IPS-20b (cell line): Measurements from ENCODE around the gene SARNP.

Source experiments
- H3K27ac ChIP-seq: one replicate; pipeline ENCODE4 v1.5.1; 2013; ENCODE audit warnings: low read length
- H3K27me3 ChIP-seq: 2 replicates; pipeline ENCODE4 v1.6.1; 2013; ENCODE audit warnings: mild to moderate bottlenecking, low read length, inconsistent platforms; ENCODE audit not compliant: insufficient read depth
- H3K36me3 ChIP-seq: 2 replicates; pipeline ENCODE4 v1.6.1; 2013; ENCODE audit warnings: low read depth, mild to moderate bottlenecking, inconsistent platforms, low read length, moderate library complexity; ENCODE audit not compliant: insufficient read depth
- H3K4me1 ChIP-seq: 2 replicates; pipeline ENCODE4 v1.6.1; 2013; ENCODE audit warnings: mild to moderate bottlenecking, control low read depth, inconsistent platforms, low read length, moderate library complexity; ENCODE audit not compliant: insufficient read depth
- H3K4me3 ChIP-seq: 2 replicates; pipeline ENCODE4 v1.5.1; 2013; ENCODE audit warnings: mild to moderate bottlenecking, low read length, inconsistent platforms
- H3K9ac ChIP-seq: 2 replicates; pipeline ENCODE4 v1.6.1; 2013; ENCODE audit warnings: low read depth, mild to moderate bottlenecking, inconsistent platforms, low read length, moderate library complexity
- H3K9me3 ChIP-seq: 2 replicates; pipeline ENCODE4 v1.6.1; 2013; ENCODE audit warnings: mild to moderate bottlenecking, low read depth, low read length, inconsistent platforms; ENCODE audit not compliant: insufficient read depth

Gene SARNP

DNA sequence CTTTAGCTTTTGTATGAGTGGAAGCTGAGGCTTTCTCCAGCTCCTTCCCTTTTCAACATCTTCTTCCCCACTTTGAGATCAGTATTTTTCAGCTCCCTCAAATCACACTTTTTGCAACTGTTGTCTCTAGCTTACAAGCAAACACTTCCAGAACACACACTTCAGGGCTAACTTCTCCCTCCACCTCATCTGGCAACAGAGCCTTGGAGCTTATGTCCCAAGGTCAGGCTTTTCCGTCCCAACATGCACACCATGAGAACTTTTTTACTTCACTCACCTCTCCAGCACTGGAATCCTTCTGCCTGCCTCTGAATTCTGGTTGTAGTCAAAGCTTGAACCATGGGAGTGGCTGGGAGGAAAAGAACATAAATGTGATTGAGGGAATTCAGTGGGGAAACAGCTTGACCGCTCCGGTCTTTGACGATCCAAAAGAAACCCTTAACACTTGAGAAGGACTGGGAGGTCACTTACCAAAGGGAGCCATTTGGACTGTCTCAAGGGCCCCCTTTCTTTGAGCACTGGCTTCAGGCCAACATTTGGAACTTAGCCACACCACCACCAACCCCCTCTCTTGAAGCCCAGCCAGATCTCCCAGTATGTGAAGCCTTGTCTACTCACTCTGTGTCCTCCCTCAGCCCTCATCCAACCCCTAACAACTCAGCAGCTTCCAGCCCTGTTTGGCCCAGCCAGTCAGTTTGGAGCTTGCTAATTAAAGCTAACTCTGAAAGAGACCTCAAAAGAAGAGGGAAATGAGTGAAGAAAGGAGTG is 105.6 kb downstream of the SARNP start:
- H3K36me3 ChIP-seq = no peaks in the 10 kb centered on the region
- H3K27ac ChIP-seq = no peak overlapping the region
- H3K27me3 ChIP-seq = peaks cover 29% of the 10 kb centered on the region
- no peak overlapping the region for H3K4me3 ChIP-seq
- no peaks in the 10 kb centered on the region for H3K9me3 ChIP-seq
- no peak overlapping the region for H3K9ac ChIP-seq
- peaks cover 16% of the 10 kb centered on the region; the same call in 1 of the 2 replicates for H3K4me1 ChIP-seq

DNA sequence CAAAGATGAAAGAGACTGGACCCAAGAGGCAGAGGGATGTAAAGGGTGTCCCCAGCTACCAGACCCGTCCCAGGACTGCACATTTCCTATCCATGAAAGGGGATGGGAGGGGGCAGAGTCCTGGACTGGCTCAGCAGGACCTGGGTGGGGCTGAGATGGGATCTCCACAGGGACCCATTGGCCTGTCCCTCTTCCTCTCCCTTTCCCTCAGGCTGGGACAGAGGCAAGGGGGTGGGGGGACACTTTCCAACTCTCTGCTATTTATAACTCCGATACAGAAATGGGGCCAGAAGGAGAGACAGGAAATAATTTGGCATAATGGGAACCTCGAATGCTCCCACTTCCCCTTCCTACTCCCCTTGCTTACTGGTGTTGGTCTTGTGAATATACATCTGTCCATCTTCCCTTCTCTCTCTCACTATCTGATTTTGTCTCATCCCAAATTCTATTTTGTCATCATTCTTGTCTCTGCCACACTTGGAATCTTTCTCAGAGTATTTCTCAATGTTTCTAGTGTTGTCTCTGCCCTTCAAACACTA is 108.8 kb downstream of the SARNP start:
- peaks cover 26% of the 10 kb centered on the region for H3K4me1 ChIP-seq
- H3K4me3 ChIP-seq = peak overlapping the region; percentile 92
- no peaks in the 10 kb centered on the region for H3K9me3 ChIP-seq
- H3K9ac ChIP-seq = peak overlapping the region; percentile 80; the same call in 1 of the 2 replicates
- H3K27me3 ChIP-seq = peaks cover 34% of the 10 kb centered on the region
- no peak overlapping the region for H3K27ac ChIP-seq
- no peaks in the 10 kb centered on the region for H3K36me3 ChIP-seq

DNA sequence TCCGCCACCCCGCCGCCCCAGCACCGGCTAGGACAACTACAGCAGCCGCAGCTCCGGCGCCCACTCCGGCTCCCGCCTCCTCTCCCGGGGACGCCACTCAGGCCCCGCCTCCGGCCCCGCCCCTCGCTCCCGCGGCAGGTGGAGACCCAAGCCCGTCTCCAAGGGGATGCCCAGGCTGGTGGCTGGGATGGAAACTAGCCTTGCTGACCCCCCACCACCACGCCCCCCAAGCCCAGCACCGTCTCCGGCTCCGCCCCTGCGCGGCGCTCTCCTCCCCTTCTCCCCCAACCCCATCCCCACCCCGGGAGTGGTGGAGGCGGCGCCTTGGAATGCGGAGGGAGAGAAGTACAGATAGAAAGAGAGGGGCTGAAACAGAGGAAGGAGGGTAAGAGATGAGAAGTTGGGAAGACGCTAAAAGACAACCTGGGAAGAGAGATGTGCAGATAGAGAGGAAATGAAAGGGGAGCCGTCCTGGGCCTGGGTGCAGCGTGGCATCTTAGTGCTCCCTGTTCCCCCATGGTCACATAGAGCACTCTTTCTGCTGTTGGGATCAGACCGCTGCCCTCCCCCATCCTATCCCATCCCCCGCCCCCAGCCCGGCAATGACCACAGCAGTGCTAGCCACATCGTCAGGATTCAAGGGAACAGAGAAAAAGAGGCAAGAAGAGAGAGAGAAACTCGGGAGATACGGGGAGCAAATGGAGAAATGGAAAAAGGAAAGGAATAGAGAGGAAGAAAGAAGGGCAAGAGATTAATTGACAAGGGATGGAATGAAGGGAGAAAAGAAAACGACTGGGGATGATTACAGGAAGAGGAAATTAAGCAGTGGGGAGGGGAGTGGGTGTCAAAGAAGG is 109.5 kb downstream of the SARNP start, which contains the start of gene ITGA7:
ITGA7 (minus strand) TSS at position 64 of the 854 bp plus-strand sequence. CDS start 222 bp downstream, outside the sequence.
- Histone ChIP-seq H3K36me3 (no peaks in the 10 kb centered on the region), H3K9me3 (no peaks in the 10 kb centered on the region), H3K27ac (no peak within 1 kb of the TSS), H3K4me1 (peaks cover 26% of the 10 kb centered on the region), H3K4me3 (peak within 1 kb of the TSS; percentile 92), H3K9ac (peak within 1 kb of the TSS; percentile 84), H3K27me3 (peaks cover 34% of the 10 kb centered on the region)
